Activated T-helper 17 cell treated with anti-CD3 and anti-CD28 coated beads, Interleukin-2, amount 50 U/mL, for 72 hours (primary cell): Measurements from ENCODE around the gene VPS16. TPM values are rescaled to one million over a fixed set of nuclear protein-coding genes. Genes with fewer than 3 reads are reported as not detected.

Experiments
- ATAC-seq: fragments of 150-1000 bp; cut with Tn5 transposase; replicated peaks from 2 replicates; pipeline ENCODE4 v1.10.0; 2021; ENCODE audit warnings: mild to moderate bottlenecking, moderate library complexity
- H3K27ac Mint-ChIP-seq: one replicate; pipeline ENCODE4 v1.8.0; 2022; ENCODE audit warnings: mixed read lengths
- H3K27me3 Mint-ChIP-seq: one replicate; pipeline ENCODE4 v1.8.0; 2022; ENCODE audit warnings: mixed read lengths
- H3K36me3 Mint-ChIP-seq: one replicate; pipeline ENCODE4 v1.8.0; 2022; ENCODE audit warnings: low read depth, mild to moderate bottlenecking, mixed read lengths
- H3K4me1 Mint-ChIP-seq: one replicate; pipeline ENCODE4 v1.8.0; 2022; ENCODE audit warnings: mixed read lengths
- H3K4me3 Mint-ChIP-seq: one replicate; pipeline ENCODE4 v1.8.0; 2022; ENCODE audit warnings: mild to moderate bottlenecking, mixed read lengths
- H3K9me3 Mint-ChIP-seq: one replicate; pipeline ENCODE4 v1.8.0; 2022; ENCODE audit warnings: mixed read lengths
- total RNA-seq, 2 donors: library from RNA; stranded (reverse); gene quantifications; one replicate each; pipeline ENCODE4 v1.2.3, GENCODE V29; 2022

VPS16 gene
- total RNA-seq, 2 donors from 2014 or later, result 37.2 to 45.4 TPM

DNA sequence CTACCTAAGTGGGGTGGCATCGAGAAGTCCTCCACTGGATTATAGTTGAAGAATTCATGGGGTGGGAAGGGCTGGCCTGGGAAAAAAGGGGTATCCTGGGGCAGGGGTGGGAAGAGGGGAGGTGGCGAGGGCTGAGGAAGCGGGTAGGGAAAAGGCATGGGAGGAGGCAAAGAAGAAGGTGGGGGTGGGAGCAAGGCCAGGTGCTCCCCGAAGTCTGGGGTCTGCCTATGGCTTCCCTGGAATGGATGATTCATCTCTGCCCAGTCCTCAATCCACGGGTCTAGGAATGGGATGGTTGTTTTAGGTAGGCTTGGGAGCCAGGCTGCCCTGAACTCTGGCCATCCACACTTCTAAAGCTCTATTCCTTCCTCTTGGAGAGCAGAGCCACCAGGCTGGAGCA, 4.5 kb upstream of the VPS16 start:
- Mint-ChIP-seq H3K27me3 (no peaks in the 10 kb centered on the region), H3K27ac (no peak overlapping the region), H3K4me3 (no peak overlapping the region), H3K36me3 (peaks cover 7% of the 10 kb centered on the region), H3K9me3 (peaks cover 4% of the 10 kb centered on the region), H3K4me1 (peaks cover 6% of the 10 kb centered on the region)
- ATAC-seq, result no peak

DNA sequence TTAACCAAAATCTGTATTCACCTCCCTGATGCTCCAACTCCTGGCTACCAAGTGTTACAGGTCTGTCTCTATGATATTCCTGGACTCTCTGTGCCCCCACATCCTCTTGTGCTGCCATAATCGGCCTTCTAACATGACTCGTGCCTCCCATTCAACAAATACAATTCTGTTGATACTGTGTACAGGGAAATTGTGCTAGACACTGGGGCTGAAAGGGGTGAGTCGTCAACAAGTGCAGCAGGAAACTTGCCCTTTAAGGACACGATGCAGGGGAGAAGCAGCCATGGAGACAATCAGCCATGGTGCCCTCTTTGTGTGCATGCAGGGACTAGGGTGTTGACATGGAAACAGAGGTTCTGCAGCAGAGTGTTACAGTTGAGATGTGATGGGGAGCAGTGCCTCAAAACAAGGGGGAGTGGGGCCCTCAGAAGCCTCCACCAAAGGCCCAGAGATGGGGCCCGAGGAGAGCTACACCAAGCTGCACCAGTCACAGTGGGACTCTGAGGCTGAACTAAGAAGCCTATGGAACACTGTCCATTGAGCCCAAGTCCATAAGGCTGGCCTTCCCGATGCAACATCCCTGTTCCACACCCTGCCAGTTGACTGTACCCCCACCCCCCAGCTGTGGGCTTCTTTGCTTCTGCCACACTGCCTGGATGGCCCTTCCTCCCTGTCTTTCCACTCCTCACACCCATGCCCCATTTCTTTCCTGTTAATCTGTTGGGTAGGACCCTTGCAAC, 3.2 kb upstream of the VPS16 start:
- Mint-ChIP-seq H3K27me3 (no peaks in the 10 kb centered on the region), H3K27ac (peak overlapping the region; percentile 1), H3K4me1 (peaks cover 10% of the 10 kb centered on the region), H3K4me3 (no peak overlapping the region), H3K9me3 (peaks cover 4% of the 10 kb centered on the region), H3K36me3 (peaks cover 7% of the 10 kb centered on the region)
- ATAC-seq, result no peak

DNA sequence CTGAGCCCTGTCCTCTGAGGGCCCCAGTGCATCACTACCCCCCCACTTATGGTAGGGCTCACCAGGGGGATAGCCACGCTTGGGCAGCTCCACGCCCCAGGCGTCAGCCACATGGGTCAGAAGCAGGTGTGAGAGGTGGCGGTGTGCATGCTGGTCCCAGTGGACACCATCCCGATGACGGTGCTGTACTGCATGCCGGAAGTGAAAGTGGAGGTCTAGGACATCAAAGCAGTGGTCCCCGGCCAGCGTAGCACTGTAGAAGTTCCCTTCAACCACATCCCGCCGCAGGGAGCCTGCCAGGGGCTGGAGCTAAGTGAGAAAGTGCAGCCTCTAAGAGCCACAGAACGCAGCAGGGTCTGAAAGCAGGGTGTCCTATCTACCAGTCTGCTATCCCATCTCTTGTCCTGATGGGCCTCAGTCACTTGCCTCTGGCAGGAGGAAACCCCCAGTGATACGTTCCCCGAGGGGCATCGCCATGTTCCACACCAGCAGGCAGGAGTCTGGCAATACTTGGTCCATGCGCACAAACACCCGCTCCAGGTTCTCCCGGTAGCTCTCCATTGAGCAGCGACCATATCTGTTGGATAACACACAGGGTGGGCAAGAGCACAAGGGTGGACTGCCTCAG, 2.3 kb upstream of the VPS16 start:
- Mint-ChIP-seq H3K4me3 (no peak overlapping the region), H3K9me3 (peaks cover 4% of the 10 kb centered on the region), H3K4me1 (peaks cover 10% of the 10 kb centered on the region), H3K27me3 (no peaks in the 10 kb centered on the region), H3K36me3 (peaks cover 7% of the 10 kb centered on the region), H3K27ac (no peak overlapping the region)
- ATAC-seq, result no peak

DNA sequence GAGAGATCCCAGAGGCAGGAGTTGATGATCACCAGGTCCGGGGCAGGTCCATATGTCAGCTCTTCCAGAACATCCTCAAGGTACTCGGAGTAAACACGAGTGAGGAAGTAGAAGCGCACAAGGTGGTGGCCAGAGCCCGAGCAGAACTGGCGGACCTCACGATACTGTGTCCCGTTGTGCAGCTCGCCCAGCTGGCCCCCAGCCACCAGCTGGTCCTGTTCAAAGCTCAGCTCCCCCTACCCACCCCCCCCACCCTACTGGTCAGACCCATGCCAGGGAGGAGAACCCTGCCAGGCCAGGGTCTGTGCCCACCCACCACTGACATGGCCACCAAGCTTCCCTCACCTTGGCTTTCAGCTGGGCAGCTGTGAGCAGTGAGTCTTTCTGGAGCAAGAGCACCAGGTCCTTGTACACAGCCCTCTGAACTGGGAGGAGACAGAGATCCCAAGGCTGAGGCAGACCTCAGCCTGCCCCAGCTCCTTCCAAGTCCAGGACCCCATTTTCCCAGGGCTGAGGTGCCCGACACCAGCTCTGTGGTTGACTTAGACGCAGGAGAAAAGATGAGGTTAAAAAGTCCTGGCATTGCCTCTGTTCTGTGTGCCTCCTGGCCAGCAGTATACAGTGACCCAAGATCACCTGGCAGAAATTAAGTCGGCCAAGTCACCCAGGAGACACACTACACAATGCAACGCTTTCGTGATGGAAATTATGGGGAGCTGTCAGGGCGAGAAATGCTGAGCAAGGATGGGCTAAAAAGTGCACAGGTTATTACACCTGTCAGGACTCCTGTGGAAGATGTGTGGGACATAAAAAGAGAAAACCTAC, 1.5 kb upstream of the VPS16 start:
- peaks cover 4% of the 10 kb centered on the region for H3K9me3 Mint-ChIP-seq
- H3K36me3 Mint-ChIP-seq, result peaks cover 7% of the 10 kb centered on the region
- H3K27ac Mint-ChIP-seq, result peak overlapping the region; percentile 88
- ATAC-seq, result no peak
- peaks cover 17% of the 10 kb centered on the region for H3K4me1 Mint-ChIP-seq
- no peaks in the 10 kb centered on the region for H3K27me3 Mint-ChIP-seq
- peak overlapping the region; percentile 92 for H3K4me3 Mint-ChIP-seq

DNA sequence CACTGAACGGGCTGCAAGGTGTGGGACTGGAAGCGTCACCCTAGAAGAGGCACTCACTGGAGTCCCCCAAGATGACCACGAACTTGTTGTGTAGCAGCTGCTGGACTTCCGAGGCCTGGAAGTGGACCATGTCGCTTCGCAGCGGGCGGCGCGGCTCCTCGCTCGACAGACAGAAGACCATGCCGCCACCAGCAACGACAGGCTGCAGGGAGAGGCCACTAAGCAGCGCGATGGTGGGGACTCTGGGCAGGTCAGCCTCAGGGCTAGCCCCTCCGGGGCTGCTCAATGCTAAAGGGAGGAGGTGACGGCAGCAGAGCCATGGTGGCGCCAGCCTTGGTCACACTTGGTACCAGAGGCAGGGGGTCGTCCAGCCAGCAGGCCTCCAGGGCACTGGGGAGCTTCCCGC, 810 bp upstream of the VPS16 start:
- H3K9me3 Mint-ChIP-seq, result peaks cover 4% of the 10 kb centered on the region
- H3K27ac Mint-ChIP-seq, result peak overlapping the region; percentile 88
- H3K4me3 Mint-ChIP-seq, result peak overlapping the region; percentile 92
- no peak for ATAC-seq
- peaks cover 7% of the 10 kb centered on the region for H3K36me3 Mint-ChIP-seq
- peaks cover 23% of the 10 kb centered on the region for H3K4me1 Mint-ChIP-seq
- no peaks in the 10 kb centered on the region for H3K27me3 Mint-ChIP-seq

GRCh38 chr20:2840967-2841531, 504 bp downstream of the VPS16 start:
- H3K36me3 Mint-ChIP-seq, result peaks cover 7% of the 10 kb centered on the region
- ATAC-seq, result peak; percentile 47
- peaks cover 29% of the 10 kb centered on the region for H3K4me1 Mint-ChIP-seq
- no peaks in the 10 kb centered on the region for H3K27me3 Mint-ChIP-seq
- H3K9me3 Mint-ChIP-seq, result peaks cover 4% of the 10 kb centered on the region
- peak overlapping the region; percentile 94 for H3K27ac Mint-ChIP-seq
- H3K4me3 Mint-ChIP-seq, result peak overlapping the region; percentile 92

- Mint-ChIP-seq H3K27ac (no peak overlapping the region), H3K27me3 (no peaks in the 10 kb centered on the region), H3K36me3 (no peaks in the 10 kb centered on the region), H3K4me3 (no peak overlapping the region), H3K4me1 (peaks cover 23% of the 10 kb centered on the region), H3K9me3 (no peaks in the 10 kb centered on the region)
- no peak for ATAC-seq
Measured at GRCh38 chr20:2845607-2846006, 5.1 kb downstream of the VPS16 start.

GRCh38 chr20:2846698-2847097, 6.2 kb downstream of the VPS16 start:
- H3K9me3 Mint-ChIP-seq, result no peaks in the 10 kb centered on the region
- peaks cover 19% of the 10 kb centered on the region for H3K4me1 Mint-ChIP-seq
- H3K36me3 Mint-ChIP-seq, result no peaks in the 10 kb centered on the region
- no peak overlapping the region for H3K27ac Mint-ChIP-seq
- ATAC-seq, result no peak
- no peak overlapping the region for H3K4me3 Mint-ChIP-seq
- H3K27me3 Mint-ChIP-seq, result no peaks in the 10 kb centered on the region

GRCh38 chr20:2847802-2848201, 7.3 kb downstream of the VPS16 start:
- ATAC-seq, result no peak
- no peaks in the 10 kb centered on the region for H3K27me3 Mint-ChIP-seq
- no peak overlapping the region for H3K27ac Mint-ChIP-seq
- no peaks in the 10 kb centered on the region for H3K36me3 Mint-ChIP-seq
- H3K4me1 Mint-ChIP-seq, result peaks cover 19% of the 10 kb centered on the region
- H3K4me3 Mint-ChIP-seq, result no peak overlapping the region
- H3K9me3 Mint-ChIP-seq, result no peaks in the 10 kb centered on the region

GRCh38 chr20:2849529-2849928, 9.0 kb downstream of the VPS16 start:
- no peak overlapping the region for H3K4me3 Mint-ChIP-seq
- H3K27ac Mint-ChIP-seq, result no peak overlapping the region
- H3K27me3 Mint-ChIP-seq, result no peaks in the 10 kb centered on the region
- peak; percentile 60 for ATAC-seq
- H3K9me3 Mint-ChIP-seq, result no peaks in the 10 kb centered on the region
- no peaks in the 10 kb centered on the region for H3K36me3 Mint-ChIP-seq
- peaks cover 8% of the 10 kb centered on the region for H3K4me1 Mint-ChIP-seq

DNA sequence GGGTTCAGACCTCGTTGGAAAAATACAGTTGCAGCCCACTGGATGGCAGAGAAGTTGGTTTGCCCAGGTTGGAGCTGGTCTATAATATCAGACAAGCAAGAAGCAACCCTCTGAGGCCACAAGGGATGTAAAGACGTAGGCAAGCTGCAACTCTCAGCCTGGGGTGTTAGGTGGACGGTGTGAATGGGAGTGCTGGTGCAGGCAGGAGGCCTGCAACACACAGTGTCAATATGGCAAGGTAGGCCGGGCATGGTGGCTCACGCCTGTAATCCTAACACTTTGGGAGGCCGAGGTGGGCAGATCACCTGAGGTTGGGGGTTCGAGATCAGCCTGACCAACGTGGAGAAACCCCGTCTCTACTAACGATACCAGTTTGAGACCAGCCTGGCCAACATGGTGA, 10.5 kb downstream of the VPS16 start:
- no peak overlapping the region for H3K27ac Mint-ChIP-seq

DNA sequence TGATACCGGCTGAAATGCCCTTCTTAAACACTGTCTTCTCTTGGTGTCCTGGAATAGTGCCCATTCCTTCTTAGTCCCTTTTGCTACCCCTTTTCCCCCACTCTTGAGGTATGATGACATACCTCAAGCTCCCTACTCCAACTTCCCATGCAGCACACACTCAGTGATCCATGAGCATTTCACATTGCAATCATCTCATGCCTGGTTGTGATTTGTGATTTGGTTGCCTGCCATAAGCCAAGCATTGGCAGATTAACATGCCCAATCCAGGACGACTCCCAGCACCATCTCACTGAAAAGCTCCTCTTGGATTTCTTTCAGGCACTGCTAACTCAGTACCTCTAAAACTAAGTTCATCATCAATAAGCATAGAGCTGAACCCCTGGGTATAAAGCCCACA, 18.0 kb downstream of the VPS16 start:
- ATAC-seq, result no peak

More for the DNA sequence above, 10.5 kb downstream of the VPS16 start:
- Mint-ChIP-seq H3K4me3 (no peak overlapping the region), H3K4me1 (no peaks in the 10 kb centered on the region), H3K36me3 (no peaks in the 10 kb centered on the region), H3K27me3 (no peaks in the 10 kb centered on the region), H3K9me3 (no peaks in the 10 kb centered on the region)
- no peak for ATAC-seq

GRCh38 chr20:2859330-2860121, 19.0 kb downstream of the VPS16 start:
- H3K27me3 Mint-ChIP-seq, result no peaks in the 10 kb centered on the region
- ATAC-seq, result no peak
- no peaks in the 10 kb centered on the region for H3K9me3 Mint-ChIP-seq
- no peak overlapping the region for H3K27ac Mint-ChIP-seq
- H3K4me3 Mint-ChIP-seq, result no peak overlapping the region
- H3K4me1 Mint-ChIP-seq, result no peaks in the 10 kb centered on the region
- peaks cover 18% of the 10 kb centered on the region for H3K36me3 Mint-ChIP-seq

More for the DNA sequence above, 18.0 kb downstream of the VPS16 start:
- H3K4me3 Mint-ChIP-seq, result no peak overlapping the region
- H3K9me3 Mint-ChIP-seq, result no peaks in the 10 kb centered on the region
- H3K27ac Mint-ChIP-seq, result no peak overlapping the region
- no peaks in the 10 kb centered on the region for H3K27me3 Mint-ChIP-seq
- H3K36me3 Mint-ChIP-seq, result peaks cover 12% of the 10 kb centered on the region
- H3K4me1 Mint-ChIP-seq, result no peaks in the 10 kb centered on the region

DNA sequence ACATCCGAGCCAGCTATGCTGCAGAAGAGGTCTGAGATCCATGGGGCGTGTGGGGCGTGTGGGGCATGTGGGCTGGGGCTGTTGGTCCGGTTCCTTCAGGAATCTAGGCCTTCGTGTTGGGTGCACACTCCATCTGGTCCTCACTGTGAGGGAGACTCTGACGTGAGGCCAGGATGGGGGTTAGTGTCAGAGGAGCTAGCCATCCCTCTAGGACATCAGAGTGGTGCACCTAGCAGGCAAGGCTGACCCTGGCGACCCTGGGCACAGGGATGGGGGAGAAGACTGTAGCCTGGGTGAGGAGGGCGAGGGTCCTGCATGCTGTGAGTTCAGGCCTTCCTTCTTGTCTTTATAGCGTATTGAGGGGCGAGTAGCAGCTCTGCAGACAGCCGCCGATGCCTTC, 24.1 kb downstream of the VPS16 start:
- Mint-ChIP-seq H3K36me3 (peaks cover 26% of the 10 kb centered on the region), H3K4me1 (peaks cover 4% of the 10 kb centered on the region), H3K27me3 (no peaks in the 10 kb centered on the region), H3K27ac (no peak overlapping the region), H3K4me3 (no peak overlapping the region), H3K9me3 (no peaks in the 10 kb centered on the region)
- no peak for ATAC-seq
